Kidney (tissue), 14 donors: ENCODE results near the gene MANEAL. TPM values are rescaled to one million over a fixed set of nuclear protein-coding genes. Genes with fewer than 3 reads are reported as not detected.

Experiments
- DNase-seq, 5 donors: peaks; one replicate each; pipeline ENCODE4 v3.0.0-alpha.2; 2013 to 2020
- FAIRE-seq: peaks from 2 replicates; lab custom pipeline; 2012; peaks lifted over from hg19 to GRCh38; lab: Jason Lieb, UNC
- H3K27ac ChIP-seq, 2 donors: one replicate each; pipeline ENCODE4 v1.7.0; 2013; ENCODE audit warnings: low read depth in 2 of 2, low read length in 2 of 2, inconsistent platforms in 1 of 2
- H3K27me3 ChIP-seq: one replicate; pipeline ENCODE4 v1.7.1; 2013; ENCODE audit warnings: low read length, inconsistent platforms; ENCODE audit not compliant: control insufficient read depth, insufficient read depth
- H3K36me3 ChIP-seq, 3 donors: one replicate each; pipeline versions ENCODE4 v1.7.0 to v1.7.1; 2013; ENCODE audit warnings: low read length in 3 of 3, control low read depth in 1 of 3, inconsistent platforms in 1 of 3; ENCODE audit not compliant: insufficient read depth in 3 of 3, control insufficient read depth in 2 of 3
- H3K4me1 ChIP-seq, 3 donors: one replicate each; pipeline versions ENCODE4 v1.7.0 to v1.7.1; 2013; ENCODE audit warnings: low read length in 3 of 3, inconsistent platforms in 1 of 3, low read depth in 1 of 3; ENCODE audit not compliant: control insufficient read depth in 2 of 3, insufficient read depth in 2 of 3
- H3K4me3 ChIP-seq, 3 donors: one replicate each; pipeline versions ENCODE4 v1.7.0 to v1.8.1; 2013; ENCODE audit warnings: low read length in 3 of 3, control low read depth in 1 of 3, inconsistent platforms in 1 of 3
- H3K9ac ChIP-seq, 3 donors: one replicate each; pipeline versions ENCODE4 v1.7.0 to v1.7.1; 2013; ENCODE audit warnings: low read length in 3 of 3, control low read depth in 1 of 3, inconsistent platforms in 1 of 3
- H3K9me3 ChIP-seq, 3 donors: one replicate each; pipeline versions ENCODE4 v1.7.0 to v1.7.1; 2013; ENCODE audit warnings: low read length in 3 of 3, control low read depth in 1 of 3, inconsistent platforms in 1 of 3; ENCODE audit not compliant: control insufficient read depth in 2 of 3, insufficient read depth in 1 of 3
- intact Hi-C: fragments of 100-400 bp; cut with DNase I; formaldehyde crosslinking; loops from one replicate; pipeline ENCODE4 v1.11.1; 2022
- polyA plus RNA-seq: library from polyadenylated mRNA; stranded (reverse); fragments of 350-450 nt; fragmentation: Illumina TruSeq; extraction: RNeasy Lipid Tissue Mini Kit (QIAGEN cat#74804); gene quantifications from one replicate; pipeline ENCODE4 v1.2.3, GENCODE V29; 2014; ENCODE audit warnings: low read depth, low replicate concordance; ENCODE audit not compliant: insufficient read depth
- total RNA-seq: library from RNA; stranded (reverse); fragmentation: NEBNext Ultra II Directional; extraction: Animal tissue kit (Norgen Biotek cat#: 25700); gene quantifications from one replicate; pipeline ENCODE4 v1.2.1, GENCODE V29; 2021
- TF ChIP-seq, protein P1 (sequence below): IDR thresholded peaks from 3 replicates; pipeline ENCODE4 v1.5.1; 2012; ENCODE audit warnings: mild to moderate bottlenecking, moderate library complexity, borderline replicate concordance; ENCODE audit not compliant: insufficient read depth; ENCODE audit errors: extremely low read depth
- donor health status: control.
- donor health status: control.
- donor health status: control.
- donor health status: control.
- donor health status: control.
- donor health status: DM: yes; HTN: yes; CAD: no.
- donor health status: Normal renal cell carcinoma (clear cell type).

The MANEAL gene
- total and polyA plus RNA-seq, 2 donors from 2014 or later = 4.6 to 4.7 TPM

DNA sequence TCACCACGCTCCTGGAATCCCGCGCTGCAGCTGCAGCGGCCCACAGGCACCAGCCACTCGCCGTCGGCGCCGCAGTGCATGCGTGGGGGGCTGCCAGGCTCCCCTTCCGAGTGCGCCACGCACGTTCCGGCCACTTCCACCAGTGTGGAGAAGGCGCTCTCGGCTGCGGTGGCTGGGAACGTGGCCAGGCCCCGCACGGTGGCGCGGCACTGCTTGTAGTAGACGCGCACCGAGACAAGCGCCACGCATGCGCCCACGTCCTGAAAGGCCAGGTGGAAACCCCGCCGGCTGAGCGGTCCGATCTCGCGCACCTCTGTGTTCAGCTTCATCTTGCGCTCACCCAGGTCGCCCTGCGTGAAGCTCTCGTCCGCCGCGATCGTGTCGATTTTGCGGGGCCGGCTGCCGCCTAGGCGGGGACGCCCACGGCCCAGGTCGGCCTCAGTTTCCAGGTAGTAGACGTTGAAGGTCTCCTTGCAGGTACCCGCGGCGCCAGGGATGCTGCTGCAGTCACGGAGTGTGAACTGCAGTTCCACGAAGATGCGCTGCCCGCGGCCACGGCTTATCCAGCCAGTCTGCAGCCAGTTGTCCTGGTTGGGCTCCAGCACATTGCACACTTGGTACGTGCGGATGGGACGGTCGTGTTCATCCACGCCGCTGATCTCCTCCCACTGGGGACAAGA is 32.1 kb upstream of the MANEAL start:
- TF ChIP-seq, protein P1, sequence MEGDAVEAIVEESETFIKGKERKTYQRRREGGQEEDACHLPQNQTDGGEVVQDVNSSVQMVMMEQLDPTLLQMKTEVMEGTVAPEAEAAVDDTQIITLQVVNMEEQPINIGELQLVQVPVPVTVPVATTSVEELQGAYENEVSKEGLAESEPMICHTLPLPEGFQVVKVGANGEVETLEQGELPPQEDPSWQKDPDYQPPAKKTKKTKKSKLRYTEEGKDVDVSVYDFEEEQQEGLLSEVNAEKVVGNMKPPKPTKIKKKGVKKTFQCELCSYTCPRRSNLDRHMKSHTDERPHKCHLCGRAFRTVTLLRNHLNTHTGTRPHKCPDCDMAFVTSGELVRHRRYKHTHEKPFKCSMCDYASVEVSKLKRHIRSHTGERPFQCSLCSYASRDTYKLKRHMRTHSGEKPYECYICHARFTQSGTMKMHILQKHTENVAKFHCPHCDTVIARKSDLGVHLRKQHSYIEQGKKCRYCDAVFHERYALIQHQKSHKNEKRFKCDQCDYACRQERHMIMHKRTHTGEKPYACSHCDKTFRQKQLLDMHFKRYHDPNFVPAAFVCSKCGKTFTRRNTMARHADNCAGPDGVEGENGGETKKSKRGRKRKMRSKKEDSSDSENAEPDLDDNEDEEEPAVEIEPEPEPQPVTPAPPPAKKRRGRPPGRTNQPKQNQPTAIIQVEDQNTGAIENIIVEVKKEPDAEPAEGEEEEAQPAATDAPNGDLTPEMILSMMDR = no peak

DNA sequence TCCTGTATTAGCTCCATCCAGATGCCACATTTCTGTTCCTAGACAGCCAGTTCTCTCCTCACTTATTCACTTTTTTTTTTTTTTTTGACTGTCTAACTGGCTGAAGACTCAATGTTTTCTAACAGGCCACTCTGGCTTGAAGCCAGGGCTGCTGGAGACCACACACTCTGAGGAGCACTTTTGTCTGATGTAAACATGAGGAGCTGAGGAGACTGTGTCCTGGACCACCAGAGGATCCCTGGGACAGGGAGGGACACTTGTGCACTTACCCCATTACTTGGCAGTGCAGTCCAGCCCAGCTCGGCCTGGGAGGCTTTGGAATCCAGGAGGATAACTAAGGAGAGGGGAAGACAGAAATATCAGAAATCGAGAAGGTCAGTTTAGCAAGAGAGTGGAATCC is 31.1 kb upstream of the MANEAL start:
- no peak for DNase-seq
- no peak overlapping the region for H3K9ac ChIP-seq
- no peak overlapping the region for H3K4me3 ChIP-seq
- peaks cover 20% of the 10 kb centered on the region for H3K27me3 ChIP-seq
- TF ChIP-seq, protein P1 = no peak
- no peaks in the 10 kb centered on the region for H3K9me3 ChIP-seq
- intact Hi-C loops = no loop called here
- FAIRE-seq = no peak
- no peaks in the 10 kb centered on the region for H3K4me1 ChIP-seq
- H3K27ac ChIP-seq = no peak overlapping the region
- no peaks in the 10 kb centered on the region for H3K36me3 ChIP-seq

More for the DNA sequence above, 32.1 kb upstream of the MANEAL start:
- H3K9ac ChIP-seq = no peak overlapping the region
- H3K36me3 ChIP-seq = no peaks in the 10 kb centered on the region
- peaks cover 14% of the 10 kb centered on the region for H3K27me3 ChIP-seq
- H3K4me3 ChIP-seq = no peak overlapping the region
- DNase-seq (peak in 1 of 5 donors; percentile 65), FAIRE-seq (no peak)
- H3K4me1 ChIP-seq = no peaks in the 10 kb centered on the region
- no peaks in the 10 kb centered on the region for H3K9me3 ChIP-seq
- H3K27ac ChIP-seq = no peak overlapping the region
- intact Hi-C loops = no loop called here

DNA sequence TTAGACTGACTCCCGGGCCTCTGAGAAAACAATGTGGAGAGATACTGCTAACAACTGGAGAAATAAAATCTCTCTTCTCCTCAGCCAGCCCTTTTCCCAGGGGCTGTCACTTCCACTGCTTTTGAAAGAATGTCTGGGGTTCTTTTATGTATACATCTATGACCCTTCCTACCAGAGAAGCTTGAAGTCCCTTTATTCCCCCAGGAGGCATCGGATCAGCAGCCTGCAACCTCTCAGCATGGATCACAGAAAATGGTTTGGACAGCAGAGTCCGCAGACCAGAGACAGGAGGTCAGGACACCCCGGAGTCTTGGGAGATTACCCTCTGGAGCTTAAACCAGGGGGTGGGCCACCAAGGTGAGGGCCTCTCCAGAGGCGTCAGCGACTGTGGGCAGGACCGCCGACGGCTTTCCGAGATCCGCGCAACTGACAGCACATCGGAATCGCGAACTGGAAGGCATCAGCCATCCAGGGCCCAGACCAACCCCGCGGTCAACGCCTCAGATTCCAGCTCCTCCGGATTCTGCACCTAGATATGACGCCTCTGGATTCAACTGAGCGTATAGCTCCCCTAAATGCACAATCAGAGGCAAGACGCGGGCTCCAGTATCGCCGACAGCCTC is 29.7 kb upstream of the MANEAL start:
- no peak for FAIRE-seq
- Histone ChIP-seq H3K9ac (no peak overlapping the region), H3K4me1 (no peaks in the 10 kb centered on the region), H3K27ac (no peak overlapping the region), H3K4me3 (no peak overlapping the region), H3K9me3 (no peaks in the 10 kb centered on the region), H3K27me3 (peaks cover 20% of the 10 kb centered on the region), H3K36me3 (no peaks in the 10 kb centered on the region)
- intact Hi-C loops = no loop called here
- TF ChIP-seq, protein P1 = no peak
- no peak for DNase-seq
